SU-DHL-6 (cell line): ENCODE measurements around the gene NT5DC1.

Experiments
- H2AFZ ChIP-seq: fragments of 200-600 bp; sonication (generic); 2 replicates; pipeline ENCODE4 v1.6.1; 2014; ENCODE audit warnings: low read depth, mild to moderate bottlenecking, moderate library complexity, mixed read lengths, antibody characterized with exemption, low read length; ENCODE audit not compliant: severe bottlenecking
- H3F3A ChIP-seq: fragments of 200-600 bp; shearing (Covaris generic); 2 replicates; pipeline ENCODE4 v1.6.0; 2016; ENCODE audit warnings: antibody characterized with exemption, mild to moderate bottlenecking; ENCODE audit not compliant: insufficient read depth
- H3K27ac ChIP-seq: fragments of 200-600 bp; sonication (generic); 2 replicates; pipeline ENCODE4 v1.5.1; 2016; ENCODE audit warnings: low read depth, mild to moderate bottlenecking, low read length, moderate library complexity, mixed read lengths
- H3K27me3 ChIP-seq: fragments of 200-600 bp; sonication (generic), shearing (Covaris generic); 2 replicates; pipeline ENCODE4 v1.6.0; 2014; ENCODE audit warnings: mild to moderate bottlenecking, low read length
- H3K36me3 ChIP-seq: fragments of 200-600 bp; sonication (generic); 2 replicates; pipeline ENCODE4 v1.6.1; 2014; ENCODE audit warnings: mild to moderate bottlenecking, low read length, mixed read lengths
- H3K4me2 ChIP-seq: fragments of 300-600, 200-600 bp; shearing (Covaris generic), sonication (generic); 2 replicates; pipeline ENCODE4 v1.6.0; 2014; ENCODE audit warnings: low read length, low read depth, mild to moderate bottlenecking; ENCODE audit not compliant: poor library complexity, severe bottlenecking
- H3K4me3 ChIP-seq: fragments of 200-600 bp; sonication (generic); 2 replicates; pipeline ENCODE4 v1.5.1; 2014; ENCODE audit warnings: antibody characterized with exemption, low read length, mild to moderate bottlenecking, mixed read lengths; ENCODE audit not compliant: insufficient read depth, poor library complexity, severe bottlenecking
- H3K79me2 ChIP-seq: fragments of 200-600 bp; sonication (generic); 2 replicates; pipeline ENCODE4 v1.6.1; 2014; ENCODE audit warnings: mild to moderate bottlenecking, low read length, moderate library complexity; ENCODE audit not compliant: insufficient read depth
- H3K9ac ChIP-seq: fragments of 200-600 bp; sonication (generic); 2 replicates; pipeline ENCODE4 v1.7.0; 2014; ENCODE audit warnings: mild to moderate bottlenecking, low read length
- H3K9me2 ChIP-seq: fragments of 200-600 bp; sonication (generic); replicated peaks from 2 replicates; pipeline ENCODE4 v1.6.1; 2014; ENCODE audit warnings: low read length; ENCODE audit not compliant: insufficient read depth
- H3K9me3 ChIP-seq: fragments of 200-600 bp; sonication (generic); 2 replicates; pipeline ENCODE4 v1.6.1; 2014; ENCODE audit warnings: low read length, mixed read lengths; ENCODE audit not compliant: insufficient read depth
- H4K20me1 ChIP-seq: fragments of 200-600 bp; sonication (generic); 2 replicates; pipeline ENCODE4 v1.6.1; 2014; ENCODE audit warnings: low read depth, mild to moderate bottlenecking, antibody characterized with exemption, low read length, moderate library complexity, mixed read lengths
- EZH2phosphoT487 ChIP-seq: fragments of 200-600 bp; sonication (generic), shearing (Covaris generic); conservative IDR thresholded peaks from 2 replicates; pipeline ENCODE4 v1.6.1; 2018; ENCODE audit warnings: mild to moderate bottlenecking, antibody characterized with exemption, low read length, moderate library complexity, mixed read lengths
- TF ChIP-seq, protein P1 (sequence below): fragments of 200-600 bp; sonication (generic); IDR thresholded peaks from one replicate; pipeline ENCODE4 v1.5.1; 2017; ENCODE audit warnings: antibody characterized with exemption, mild to moderate bottlenecking, low read length, moderate library complexity; ENCODE audit not compliant: insufficient read depth, poor library complexity, severe bottlenecking

NT5DC1 gene

DNA sequence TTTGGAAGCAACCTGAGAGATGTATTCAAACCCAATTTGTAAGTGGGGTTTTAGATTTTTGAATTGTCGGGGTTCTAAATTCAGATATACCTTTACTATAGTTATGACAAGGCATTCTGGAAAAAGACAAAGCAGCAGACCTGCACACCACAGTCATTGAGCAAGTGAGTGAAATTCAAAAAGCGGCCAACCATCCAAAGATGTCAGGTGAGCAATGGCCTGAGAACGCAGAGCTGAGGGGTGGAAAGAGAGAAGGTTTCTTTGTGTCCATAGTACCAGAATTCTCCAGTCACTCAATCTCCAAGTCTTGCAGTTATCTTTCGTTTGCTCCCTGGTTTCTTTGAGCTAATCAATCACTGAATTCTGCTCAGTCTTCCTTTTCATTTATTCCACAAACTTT is 38.2 kb upstream of the NT5DC1 start:
- Histone ChIP-seq H3K79me2 (no peaks in the 10 kb centered on the region), H2AFZ (no peak overlapping the region), H4K20me1 (no peaks in the 10 kb centered on the region), H3K9me3 (no peaks in the 10 kb centered on the region), H3F3A (no peaks in the 10 kb centered on the region), H3K4me2 (no peak overlapping the region), H3K9ac (no peak overlapping the region), H3K36me3 (no peaks in the 10 kb centered on the region), H3K4me3 (no peak overlapping the region), H3K27me3 (peaks cover under 1% of the 10 kb centered on the region; the same call in 1 of the 2 replicates), H3K27ac (no peak overlapping the region), H3K9me2 (no peaks in the 10 kb centered on the region)
- TF ChIP-seq, protein P1, sequence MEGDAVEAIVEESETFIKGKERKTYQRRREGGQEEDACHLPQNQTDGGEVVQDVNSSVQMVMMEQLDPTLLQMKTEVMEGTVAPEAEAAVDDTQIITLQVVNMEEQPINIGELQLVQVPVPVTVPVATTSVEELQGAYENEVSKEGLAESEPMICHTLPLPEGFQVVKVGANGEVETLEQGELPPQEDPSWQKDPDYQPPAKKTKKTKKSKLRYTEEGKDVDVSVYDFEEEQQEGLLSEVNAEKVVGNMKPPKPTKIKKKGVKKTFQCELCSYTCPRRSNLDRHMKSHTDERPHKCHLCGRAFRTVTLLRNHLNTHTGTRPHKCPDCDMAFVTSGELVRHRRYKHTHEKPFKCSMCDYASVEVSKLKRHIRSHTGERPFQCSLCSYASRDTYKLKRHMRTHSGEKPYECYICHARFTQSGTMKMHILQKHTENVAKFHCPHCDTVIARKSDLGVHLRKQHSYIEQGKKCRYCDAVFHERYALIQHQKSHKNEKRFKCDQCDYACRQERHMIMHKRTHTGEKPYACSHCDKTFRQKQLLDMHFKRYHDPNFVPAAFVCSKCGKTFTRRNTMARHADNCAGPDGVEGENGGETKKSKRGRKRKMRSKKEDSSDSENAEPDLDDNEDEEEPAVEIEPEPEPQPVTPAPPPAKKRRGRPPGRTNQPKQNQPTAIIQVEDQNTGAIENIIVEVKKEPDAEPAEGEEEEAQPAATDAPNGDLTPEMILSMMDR: no peak
- TF ChIP-seq EZH2phosphoT487: no peak

DNA sequence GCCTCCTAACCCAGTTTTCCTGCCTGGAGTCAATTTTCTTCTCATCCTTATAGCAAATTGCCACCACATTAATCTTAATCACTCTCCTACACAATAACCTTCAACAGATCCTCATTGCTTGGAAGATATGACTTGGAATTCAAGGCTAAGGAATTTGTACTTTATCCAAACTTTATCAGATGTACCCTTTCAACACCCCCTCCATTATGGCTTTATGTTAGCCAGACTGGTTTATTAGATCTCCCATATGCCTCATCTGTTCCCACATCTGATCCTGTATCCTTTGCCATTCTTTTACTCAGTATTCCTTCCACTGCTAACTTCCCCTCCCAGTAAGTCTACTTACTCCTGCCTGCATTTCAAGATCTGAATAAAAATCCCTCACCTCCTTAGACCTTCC is 36.0 kb upstream of the NT5DC1 start:
- H3K4me3 ChIP-seq: no peak overlapping the region
- no peak overlapping the region for H2AFZ ChIP-seq

DNA sequence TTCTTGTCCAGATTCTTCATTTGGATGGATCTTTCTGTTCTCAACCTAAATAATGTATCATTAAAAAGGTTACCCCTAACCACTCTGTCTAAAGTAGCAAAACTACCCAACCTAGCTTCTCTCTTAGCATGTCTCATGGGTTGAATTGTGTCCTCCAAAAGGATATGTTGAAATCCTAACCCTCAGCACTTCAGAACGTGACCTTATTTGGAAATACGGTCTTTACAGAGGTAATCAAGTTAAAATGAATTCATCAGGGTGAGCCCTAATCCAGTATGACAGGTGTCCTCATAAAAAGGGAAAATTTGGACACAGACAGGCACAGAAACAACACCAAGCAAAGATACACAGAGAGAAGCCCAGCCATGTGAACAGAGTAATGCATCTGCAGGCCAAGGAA is 33.9 kb upstream of the NT5DC1 start:
- H3F3A ChIP-seq: no peaks in the 10 kb centered on the region
- no peak overlapping the region for H3K4me3 ChIP-seq
- no peaks in the 10 kb centered on the region for H4K20me1 ChIP-seq
- H3K9me3 ChIP-seq: no peaks in the 10 kb centered on the region
- no peak overlapping the region for H3K4me2 ChIP-seq
- no peak overlapping the region for H2AFZ ChIP-seq
- no peaks in the 10 kb centered on the region for H3K9me2 ChIP-seq
- no peak for TF ChIP-seq EZH2phosphoT487
- TF ChIP-seq, protein P1: no peak
- no peak overlapping the region for H3K27ac ChIP-seq
- no peaks in the 10 kb centered on the region for H3K27me3 ChIP-seq
- no peaks in the 10 kb centered on the region for H3K79me2 ChIP-seq
- H3K36me3 ChIP-seq: no peaks in the 10 kb centered on the region
- H3K9ac ChIP-seq: no peak overlapping the region

More for the DNA sequence above, 36.0 kb upstream of the NT5DC1 start:
- H3K27me3 ChIP-seq: no peaks in the 10 kb centered on the region
- H3K36me3 ChIP-seq: no peaks in the 10 kb centered on the region
- no peaks in the 10 kb centered on the region for H3F3A ChIP-seq
- no peak overlapping the region for H3K27ac ChIP-seq
- H3K9me3 ChIP-seq: no peaks in the 10 kb centered on the region
- H3K9me2 ChIP-seq: no peaks in the 10 kb centered on the region
- TF ChIP-seq, protein P1: no peak
- TF ChIP-seq EZH2phosphoT487: no peak
- H4K20me1 ChIP-seq: no peaks in the 10 kb centered on the region
- H3K4me2 ChIP-seq: no peak overlapping the region
- H3K9ac ChIP-seq: no peak overlapping the region
- no peaks in the 10 kb centered on the region for H3K79me2 ChIP-seq

DNA sequence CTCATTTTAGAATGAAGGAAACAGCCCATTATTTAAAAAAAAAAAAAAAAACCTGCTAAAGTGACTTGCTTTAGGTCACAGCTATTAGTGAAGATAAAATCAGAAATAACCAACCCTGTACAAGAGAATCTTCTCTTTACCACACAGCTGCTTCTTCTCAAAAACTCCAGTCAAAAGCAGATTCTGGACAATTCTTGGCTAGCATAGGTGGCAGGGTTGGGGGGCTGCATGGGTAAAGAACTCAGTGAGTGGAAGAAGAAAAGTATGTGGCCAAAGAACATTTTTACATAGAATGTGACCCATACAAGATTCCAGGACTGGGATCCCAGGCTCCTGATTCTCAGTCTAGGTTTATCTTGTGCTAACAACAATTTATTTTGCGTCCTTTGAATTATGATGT is 30.6 kb upstream of the NT5DC1 start:
- H2AFZ ChIP-seq: no peak overlapping the region
- no peaks in the 10 kb centered on the region for H4K20me1 ChIP-seq
- H3K36me3 ChIP-seq: no peaks in the 10 kb centered on the region
- H3K27me3 ChIP-seq: no peaks in the 10 kb centered on the region
- H3K4me3 ChIP-seq: no peak overlapping the region
- no peak overlapping the region for H3K4me2 ChIP-seq
- H3K9ac ChIP-seq: no peak overlapping the region
- TF ChIP-seq, protein P1: no peak
- no peak for TF ChIP-seq EZH2phosphoT487
- no peaks in the 10 kb centered on the region for H3K9me3 ChIP-seq
- no peaks in the 10 kb centered on the region for H3K79me2 ChIP-seq
- H3F3A ChIP-seq: no peaks in the 10 kb centered on the region
- no peak overlapping the region for H3K27ac ChIP-seq
- no peaks in the 10 kb centered on the region for H3K9me2 ChIP-seq
